GM18499 (cell line): ENCODE measurements around the gene SLC12A5.
"Not testable (repeated sequence)": the region's sequence is repeated elsewhere in the genome, so short reads cannot be mapped to it uniquely, and the experiment has no call there.

ENCODE experiments used
- ATAC-seq: cut with Tn5 transposase; IDR thresholded peaks from one replicate; pipeline ENCODE4 v1.9.1; 2021; ENCODE audit warnings: moderate number of reproducible peaks; ENCODE audit not compliant: insufficient read depth, unreplicated experiment

SLC12A5 gene

GRCh38 chr20:46028772-46029371 lies at the start of gene SLC12A5:
Gene SLC12A5, plus strand, starts transcription at chr20:46029215. Its CDS starts 130 bp downstream, at chr20:46029345.
- ATAC-seq, result no peak

- no peak for ATAC-seq
These were observed 47.8 kb upstream of the SLC12A5 start for GRCh38 chr20:45981261-45981660.

DNA sequence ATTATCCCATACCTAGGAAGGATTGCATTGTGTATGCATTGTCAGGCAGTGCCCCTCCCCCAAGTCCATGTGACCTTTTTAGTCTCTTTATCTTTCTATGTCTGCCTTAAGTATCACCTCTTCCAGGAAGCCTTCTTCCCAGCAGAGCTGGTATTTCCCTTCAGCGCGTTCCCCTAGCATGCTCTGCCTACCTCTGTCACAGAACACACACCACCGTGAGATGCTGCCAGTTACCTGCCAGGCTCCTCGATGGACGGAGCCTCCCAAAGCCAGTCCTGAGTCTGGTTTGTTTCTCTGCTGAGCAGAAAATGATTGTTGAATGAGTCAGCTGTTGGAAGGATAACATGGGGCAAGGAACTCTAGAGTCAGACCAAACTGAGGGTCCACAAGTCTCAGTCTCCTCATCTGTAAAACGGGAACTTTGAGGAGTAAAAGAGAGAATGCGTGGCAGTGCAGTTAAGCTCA lies 45.7 kb upstream of the SLC12A5 start:
- no peak for ATAC-seq

DNA sequence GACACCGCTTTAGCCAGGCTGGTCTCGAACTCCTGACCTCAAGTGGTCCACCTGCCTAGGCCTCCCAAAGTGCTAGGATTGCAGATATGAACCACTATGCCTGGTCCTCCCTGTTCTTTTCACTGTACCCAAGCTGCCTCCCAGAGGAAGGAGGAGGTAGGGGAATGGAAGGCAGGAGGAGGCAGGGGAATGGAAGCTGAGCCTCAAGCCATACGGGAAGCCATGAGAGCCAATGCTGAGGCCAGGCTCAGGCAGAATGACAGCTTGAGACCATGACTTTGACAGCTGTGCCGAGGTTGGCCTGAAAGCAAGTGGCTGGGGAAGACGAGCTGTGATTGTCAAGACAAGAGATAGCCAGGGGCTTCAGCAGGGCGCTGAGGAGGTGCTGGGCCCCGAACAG lies 43.4 kb upstream of the SLC12A5 start:
- ATAC-seq, result no peak

- ATAC-seq, result no peak
These were observed 41.8 kb upstream of the SLC12A5 start for GRCh38 chr20:45987108-45987780.

DNA sequence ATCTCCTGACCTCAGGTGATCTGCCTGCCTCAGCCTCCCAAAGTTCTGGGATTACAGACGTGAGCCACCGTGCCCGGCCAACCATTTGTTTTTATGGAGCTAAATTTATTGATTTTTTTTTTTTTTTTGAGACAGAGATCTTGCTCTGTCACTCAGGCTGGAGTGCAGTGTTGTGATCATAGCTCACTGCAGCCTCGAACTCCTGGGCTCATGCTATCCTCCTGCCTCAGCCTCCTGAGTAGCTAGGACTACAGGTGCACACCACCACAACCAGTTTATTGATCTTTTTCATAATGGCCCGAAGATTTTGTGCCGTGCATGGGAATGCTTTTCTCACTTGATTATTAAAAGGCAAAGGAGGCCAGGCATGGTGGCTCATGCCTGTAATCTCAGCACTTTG lies 40.2 kb upstream of the SLC12A5 start:
- not testable (repeated sequence) for ATAC-seq

DNA sequence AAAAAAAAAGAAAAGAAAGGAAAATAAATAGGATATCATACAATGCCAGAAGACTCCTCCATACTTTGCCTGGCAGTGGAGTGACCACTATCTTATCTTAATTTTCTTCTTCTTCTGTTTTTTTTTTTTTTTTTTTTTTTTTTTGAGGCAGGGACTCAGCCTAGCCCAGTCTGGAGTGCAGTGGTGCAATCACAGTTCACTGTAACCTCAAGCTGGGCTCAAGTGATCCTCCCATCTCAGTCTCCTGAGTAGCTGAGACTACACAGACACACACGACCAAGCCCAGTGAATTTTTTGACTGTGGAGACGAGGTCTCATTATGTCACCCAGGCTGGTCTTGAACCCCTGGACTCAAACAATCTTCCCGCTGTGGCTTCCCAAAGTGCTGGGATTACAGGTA lies 37.4 kb upstream of the SLC12A5 start:
- ATAC-seq, result no peak

GRCh38 chr20:45993197-45993951 lies 35.6 kb upstream of the SLC12A5 start:
- ATAC-seq, result no peak

- no peak for ATAC-seq
These were observed 34.1 kb upstream of the SLC12A5 start for GRCh38 chr20:45994761-45995493.

GRCh38 chr20:45995495-45996097 lies 33.4 kb upstream of the SLC12A5 start:
- ATAC-seq, result not testable (repeated sequence)

- ATAC-seq, result no peak
These were observed 31.8 kb upstream of the SLC12A5 start for GRCh38 chr20:45997187-45997586.

DNA sequence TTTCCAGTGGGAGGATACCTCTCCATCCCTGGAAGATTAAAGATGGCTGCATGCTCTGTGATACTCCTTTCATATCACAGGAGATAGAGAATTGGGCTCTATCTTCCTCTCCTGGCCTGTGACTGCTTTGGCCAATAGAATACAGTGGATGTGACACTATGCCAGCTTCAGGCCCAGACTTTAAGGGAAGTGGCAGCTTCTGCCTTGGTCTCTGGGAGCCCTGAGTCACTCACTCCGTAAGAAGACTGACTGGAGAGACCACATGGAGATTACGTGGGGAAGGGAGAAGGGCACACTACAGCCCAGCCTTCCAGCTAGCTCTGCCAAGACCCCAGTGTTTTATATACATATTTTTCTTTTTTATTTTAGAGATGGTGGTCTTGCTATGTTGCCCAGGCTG lies 30.7 kb upstream of the SLC12A5 start:
- ATAC-seq, result no peak

DNA sequence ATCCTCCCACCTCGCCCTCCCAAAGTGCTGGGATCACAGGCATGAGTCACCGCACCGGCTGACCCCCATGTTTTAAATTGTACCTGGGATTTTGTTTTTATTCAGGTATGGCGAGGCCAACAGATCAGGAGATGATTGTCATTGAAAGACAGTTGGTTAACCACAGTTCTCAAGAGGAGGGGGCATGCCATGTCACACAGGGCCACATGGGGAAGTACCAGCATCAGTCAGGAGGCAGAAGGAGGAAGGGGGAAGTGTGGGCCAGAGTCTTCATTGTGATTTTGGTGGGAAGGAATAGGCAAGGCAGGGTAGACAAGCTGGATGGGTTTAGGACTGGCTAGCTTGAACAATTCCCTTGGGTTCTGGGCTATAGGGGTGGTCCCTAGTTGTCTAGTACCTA lies 30.3 kb upstream of the SLC12A5 start:
- ATAC-seq, result no peak

DNA sequence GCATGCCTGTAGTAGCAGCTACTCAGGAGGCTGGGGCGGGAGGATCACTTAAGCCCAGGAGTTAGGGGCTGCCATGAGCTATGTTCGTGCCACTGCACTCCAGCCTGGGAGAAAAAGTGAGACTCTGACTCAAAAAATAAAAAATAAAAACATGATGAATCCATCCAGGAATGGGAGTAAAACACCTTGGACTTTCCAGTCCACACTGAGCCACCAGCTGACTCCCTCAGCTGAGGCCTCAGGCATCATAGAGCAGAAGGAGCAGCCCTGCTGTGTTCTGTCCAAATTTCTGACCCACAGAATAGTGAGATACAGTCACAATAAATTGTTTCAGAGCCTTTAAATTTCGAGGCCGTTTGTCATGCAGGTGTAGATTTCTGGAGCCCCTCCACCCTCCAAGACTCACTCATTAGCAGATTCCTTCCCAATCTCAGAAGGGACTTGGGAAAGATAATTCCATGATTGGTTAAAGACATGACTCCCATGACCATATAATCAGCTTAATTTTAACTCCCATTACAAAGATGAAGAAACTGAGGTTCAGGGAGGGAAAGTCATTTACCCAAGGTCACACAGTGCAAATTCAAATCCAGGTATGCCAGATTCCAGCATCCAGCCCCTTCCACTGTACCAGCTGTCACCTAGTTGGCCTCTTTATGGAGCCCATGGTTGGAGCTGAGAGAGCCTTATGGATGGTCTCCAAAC lies 29.3 kb upstream of the SLC12A5 start:
- no peak for ATAC-seq

DNA sequence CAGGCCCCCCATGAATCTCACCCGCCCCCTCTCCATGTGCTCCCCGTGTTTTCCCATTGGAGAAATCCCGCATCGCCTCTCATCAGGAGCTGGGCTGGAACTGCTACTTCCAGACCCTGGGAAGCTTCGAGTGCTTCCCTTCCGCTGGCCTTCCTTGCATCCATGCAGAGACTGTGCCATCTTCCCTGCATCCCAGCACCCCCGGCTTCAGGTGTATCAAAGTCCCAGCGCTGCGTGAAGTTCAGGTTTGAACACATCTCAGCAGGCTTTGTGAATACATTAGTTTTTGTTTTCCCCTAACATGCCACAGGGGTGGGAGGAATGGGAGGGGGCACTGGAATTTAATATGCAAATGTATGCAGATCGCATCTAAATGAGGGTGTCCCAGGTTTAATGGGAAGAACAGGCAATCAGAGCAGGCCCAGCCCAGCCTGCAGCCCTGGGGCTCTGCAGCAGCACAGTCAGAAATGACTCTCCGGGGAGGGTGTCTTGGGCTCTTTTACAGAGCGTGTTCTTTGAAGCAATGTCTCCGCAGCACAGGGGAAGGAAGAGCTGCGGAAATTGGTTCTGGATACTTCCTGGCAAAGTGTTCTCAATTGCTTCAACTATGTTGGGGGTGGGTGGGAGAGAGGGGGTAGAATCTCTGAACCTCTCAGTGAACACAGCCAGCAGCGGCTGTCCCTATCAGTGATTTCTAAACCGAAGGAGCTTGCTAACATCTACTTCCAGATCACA lies 28.6 kb upstream of the SLC12A5 start:
- ATAC-seq, result no peak

GRCh38 chr20:46001498-46001897 lies 27.5 kb upstream of the SLC12A5 start:
- ATAC-seq, result no peak

GRCh38 chr20:46002008-46002407 lies 27.0 kb upstream of the SLC12A5 start:
- no peak for ATAC-seq

- ATAC-seq, result no peak
These were observed 24.8 kb upstream of the SLC12A5 start for GRCh38 chr20:46004187-46004586.

GRCh38 chr20:46004889-46005473 lies 24.0 kb upstream of the SLC12A5 start:
- no peak for ATAC-seq
